ENCODE data around the gene GPR26.

The GPR26 gene

DNA sequence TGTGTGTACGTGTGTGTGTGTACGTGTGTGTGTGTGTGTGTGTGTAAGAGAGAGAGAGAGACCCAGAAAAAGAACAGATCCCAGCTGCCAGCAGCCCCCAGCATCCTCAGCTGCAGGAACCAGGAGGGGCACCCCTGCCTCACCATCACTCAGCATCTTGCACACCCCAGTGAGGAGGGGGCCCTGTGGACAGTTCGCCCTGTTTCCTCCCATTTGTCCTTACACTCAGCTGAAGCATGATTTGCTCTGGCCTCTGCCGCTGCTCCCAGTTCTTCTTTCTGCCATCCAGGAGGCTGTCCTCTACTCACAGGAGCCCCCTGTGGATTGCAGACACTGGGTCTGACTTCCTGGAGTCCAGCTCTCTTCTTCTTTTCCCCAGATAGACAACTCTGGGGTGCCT is 9.7 kb downstream of the GPR26 start:
- DNase-seq (ENCODE audit: low read depth, low spot score): no peak
- TF ChIP-seq, protein P1, sequence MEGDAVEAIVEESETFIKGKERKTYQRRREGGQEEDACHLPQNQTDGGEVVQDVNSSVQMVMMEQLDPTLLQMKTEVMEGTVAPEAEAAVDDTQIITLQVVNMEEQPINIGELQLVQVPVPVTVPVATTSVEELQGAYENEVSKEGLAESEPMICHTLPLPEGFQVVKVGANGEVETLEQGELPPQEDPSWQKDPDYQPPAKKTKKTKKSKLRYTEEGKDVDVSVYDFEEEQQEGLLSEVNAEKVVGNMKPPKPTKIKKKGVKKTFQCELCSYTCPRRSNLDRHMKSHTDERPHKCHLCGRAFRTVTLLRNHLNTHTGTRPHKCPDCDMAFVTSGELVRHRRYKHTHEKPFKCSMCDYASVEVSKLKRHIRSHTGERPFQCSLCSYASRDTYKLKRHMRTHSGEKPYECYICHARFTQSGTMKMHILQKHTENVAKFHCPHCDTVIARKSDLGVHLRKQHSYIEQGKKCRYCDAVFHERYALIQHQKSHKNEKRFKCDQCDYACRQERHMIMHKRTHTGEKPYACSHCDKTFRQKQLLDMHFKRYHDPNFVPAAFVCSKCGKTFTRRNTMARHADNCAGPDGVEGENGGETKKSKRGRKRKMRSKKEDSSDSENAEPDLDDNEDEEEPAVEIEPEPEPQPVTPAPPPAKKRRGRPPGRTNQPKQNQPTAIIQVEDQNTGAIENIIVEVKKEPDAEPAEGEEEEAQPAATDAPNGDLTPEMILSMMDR (IDR thresholded peaks at IDR 0.05; ENCODE audit: low read depth, low read length): no peak
- in situ Hi-C loops (cut with HindIII; ENCODE audit: low sequenced_read_pairs): no loop called here
- H3K4me3 ChIP-seq (ENCODE audit: low read depth, low read length): no peak overlapping the region

DNA sequence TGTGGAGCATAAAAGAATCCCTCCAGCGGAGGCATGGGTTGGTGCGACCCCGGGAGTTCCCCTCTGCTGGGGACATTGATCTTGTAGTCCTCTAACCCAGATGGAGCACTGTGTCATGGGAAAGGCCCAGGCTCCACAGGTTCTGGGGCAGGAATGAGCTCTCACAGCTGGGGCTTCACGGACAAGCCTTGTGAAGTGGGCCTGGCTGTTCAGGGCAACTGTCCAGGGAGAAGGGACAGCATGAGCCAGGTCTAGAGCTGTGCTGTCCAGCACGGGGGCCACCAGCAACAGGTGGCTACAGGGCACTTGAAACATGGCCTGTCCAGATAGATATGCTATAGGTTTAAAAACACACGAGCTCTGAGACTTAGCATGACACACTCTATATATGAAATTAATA is 11.4 kb downstream of the GPR26 start:
- in situ Hi-C loops (cut with HindIII; ENCODE audit: low sequenced_read_pairs): no loop called here
- no peak overlapping the region for H3K4me3 ChIP-seq (ENCODE audit: low read depth, low read length)
- TF ChIP-seq, protein P1 (IDR thresholded peaks at IDR 0.05; ENCODE audit: low read depth, low read length): no peak
- DNase-seq (ENCODE audit: low read depth, low spot score): no peak

- no peak for DNase-seq (ENCODE audit: low read depth, low spot score)
- TF ChIP-seq, protein P1 (IDR thresholded peaks at IDR 0.05; ENCODE audit: low read depth, low read length): no peak
- in situ Hi-C loops (cut with HindIII; ENCODE audit: low sequenced_read_pairs): no loop called here
- H3K4me3 ChIP-seq (ENCODE audit: low read depth, low read length): no peak overlapping the region
These were observed 12.2 kb downstream of the GPR26 start for GRCh38 chr10:123678376-123678775.

GRCh38 chr10:123681285-123681684 is 15.1 kb downstream of the GPR26 start:
- H3K4me3 ChIP-seq (ENCODE audit: low read depth, low read length): no peak overlapping the region
- in situ Hi-C loops (cut with HindIII; ENCODE audit: low sequenced_read_pairs): no loop called here
- TF ChIP-seq, protein P1 (IDR thresholded peaks at IDR 0.05; ENCODE audit: low read depth, low read length): no peak
- DNase-seq (ENCODE audit: low read depth, low spot score): no peak

DNA sequence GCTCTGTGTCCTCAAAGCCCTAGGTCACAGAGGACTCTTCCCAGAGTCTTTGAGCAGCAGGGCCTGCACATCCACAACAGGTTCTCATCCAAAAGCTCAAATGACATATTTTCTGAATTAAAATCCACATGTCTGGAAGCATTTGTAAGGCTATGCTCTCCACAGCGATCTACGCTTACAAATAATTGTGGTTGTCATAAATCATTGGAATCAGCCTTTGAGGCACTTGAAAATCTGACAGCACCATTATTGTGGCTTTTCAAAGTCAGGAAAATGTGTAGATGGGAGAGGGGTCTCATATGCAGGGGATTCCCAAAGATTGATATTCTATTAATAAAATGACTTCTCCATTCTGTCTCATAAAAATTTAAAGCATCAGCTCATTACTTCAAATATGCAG is 16.3 kb downstream of the GPR26 start:
- no peak overlapping the region for H3K4me3 ChIP-seq (ENCODE audit: low read depth, low read length)
- TF ChIP-seq, protein P1 (IDR thresholded peaks at IDR 0.05; ENCODE audit: low read depth, low read length): no peak
- in situ Hi-C loops (cut with HindIII; ENCODE audit: low sequenced_read_pairs): no loop called here
- no peak for DNase-seq (ENCODE audit: low read depth, low spot score)

GRCh38 chr10:123683459-123683858 is 17.3 kb downstream of the GPR26 start:
- TF ChIP-seq, protein P1 (IDR thresholded peaks at IDR 0.05; ENCODE audit: low read depth, low read length): no peak
- in situ Hi-C loops (cut with HindIII; ENCODE audit: low sequenced_read_pairs): no loop called here
- H3K4me3 ChIP-seq (ENCODE audit: low read depth, low read length): no peak overlapping the region
- no peak for DNase-seq (ENCODE audit: low read depth, low spot score)

- no peak overlapping the region for H3K4me3 ChIP-seq (ENCODE audit: low read depth, low read length)
- TF ChIP-seq, protein P1 (IDR thresholded peaks at IDR 0.05; ENCODE audit: low read depth, low read length): no peak
- in situ Hi-C loops (cut with HindIII; ENCODE audit: low sequenced_read_pairs): no loop called here
- DNase-seq (ENCODE audit: low read depth, low spot score): no peak
These were observed 17.7 kb downstream of the GPR26 start for GRCh38 chr10:123683865-123684264.

Data from astrocyte of the spinal cord (primary cell).